Measurements from ENCODE around the gene SLC35G6.
"Not testable (repeated sequence)": the region's sequence is repeated elsewhere in the genome, so short reads cannot be mapped to it uniquely, and the experiment has no call there.

SLC35G6 gene

DNA sequence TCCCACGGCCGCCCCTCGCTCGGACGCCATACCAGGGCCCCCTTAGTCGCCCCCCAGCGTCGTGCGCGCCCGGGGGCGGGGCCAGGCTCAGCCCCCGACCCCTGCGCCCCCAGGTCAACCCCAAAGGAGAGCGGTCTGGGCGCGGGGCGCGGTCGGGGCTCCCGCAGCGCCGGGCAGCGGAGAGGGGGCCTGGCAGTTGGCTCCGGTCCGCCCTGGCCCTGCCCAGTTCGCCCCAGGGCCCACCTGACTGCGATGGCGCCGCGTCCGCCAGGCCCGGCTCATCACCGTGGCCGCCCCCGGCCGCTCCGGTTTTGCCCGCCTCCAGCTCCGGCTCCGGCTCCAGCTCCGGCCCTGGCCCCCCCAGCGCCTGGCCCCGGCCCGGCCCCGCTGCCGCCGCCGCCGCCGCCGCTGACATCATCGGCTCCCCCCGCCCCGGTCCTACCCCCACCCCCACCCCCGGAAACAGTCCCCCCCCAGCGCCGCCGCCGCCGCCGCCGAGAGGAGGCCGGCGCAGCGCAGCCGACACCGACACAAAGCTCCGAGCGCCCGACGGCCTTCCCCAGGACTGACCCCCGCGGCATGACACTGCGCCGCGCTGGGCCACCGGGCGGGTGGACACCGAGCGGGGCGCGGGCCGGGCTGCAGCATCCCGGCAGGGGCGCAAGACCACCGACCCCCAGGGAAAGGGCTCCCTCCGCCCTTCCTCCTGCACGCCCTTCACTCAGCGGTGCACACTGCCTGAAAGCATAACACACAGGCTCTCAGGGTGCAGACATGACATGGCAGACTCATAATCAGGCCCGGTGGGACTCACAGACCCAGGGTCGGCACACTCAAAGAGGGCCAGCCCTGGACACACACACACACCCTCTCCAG lies 1.8 kb upstream of the SLC35G6 start, which contains the start of gene ZBTB4:
Gene ZBTB4 (minus strand): TSS at position 419 of the 876 bp plus-strand sequence. CDS start 12,830 bp downstream, outside the sequence.
- no peak for DNase-seq (ENCODE audit: low read depth)

GRCh38 chr17:7480089-7480384 lies 1.2 kb upstream of the SLC35G6 start:
- DNase-seq (ENCODE audit: low read depth), result no peak

- not testable (repeated sequence) for DNase-seq (ENCODE audit: low read depth)
Measured at GRCh38 chr17:7481842-7482741, 846 bp downstream of the SLC35G6 start.

- not testable (repeated sequence) for DNase-seq (ENCODE audit: low read depth)
Measured at GRCh38 chr17:7482742-7483088, 1.5 kb downstream of the SLC35G6 start.

DNA sequence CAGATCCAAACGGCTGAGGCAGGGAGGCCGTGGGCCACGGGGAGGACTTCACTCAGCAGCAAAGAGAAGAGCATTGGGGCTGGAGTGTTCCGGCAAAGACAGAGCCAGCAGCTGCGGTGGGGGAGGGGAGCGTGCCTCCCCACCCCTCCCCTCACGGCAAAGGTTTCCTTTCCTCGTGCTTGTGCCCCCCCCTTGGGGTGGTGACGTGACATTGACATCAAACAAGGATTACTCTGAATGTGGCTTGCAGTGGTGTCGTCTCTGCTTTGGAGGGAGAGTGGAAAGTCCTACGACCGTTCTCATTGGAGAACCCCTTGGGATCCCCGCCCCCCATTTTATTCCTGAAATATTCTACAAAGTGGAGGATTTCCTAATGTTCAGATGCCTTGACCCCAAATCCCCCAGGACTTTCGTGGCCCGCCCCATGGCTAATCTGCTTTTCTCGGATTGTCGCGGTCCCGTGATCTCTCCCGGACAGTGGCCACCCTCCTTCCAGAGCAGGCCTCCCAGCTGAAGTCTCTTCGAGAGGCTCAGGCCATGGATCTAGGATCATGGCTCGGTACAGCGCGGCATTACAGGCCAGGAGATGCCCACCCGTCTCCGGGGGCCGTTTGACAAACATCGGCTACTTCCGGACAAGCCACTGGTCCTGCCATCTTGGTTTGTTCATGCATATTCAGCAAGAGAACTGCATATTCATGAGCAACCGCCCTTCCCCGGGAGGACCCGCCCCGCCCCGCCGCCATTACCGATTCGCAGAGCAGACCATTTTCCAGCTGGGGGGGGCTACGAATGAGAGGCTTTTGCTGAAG lies 2.2 kb downstream of the SLC35G6 start:
- peak; percentile 82 for DNase-seq (ENCODE audit: low read depth)

- DNase-seq (ENCODE audit: low read depth), result peak; percentile 87
Measured at GRCh38 chr17:7484067-7484918, 3.0 kb downstream of the SLC35G6 start, which contains the start of gene POLR2A. Gene POLR2A, plus strand, starts transcription at chr17:7484366.

DNA sequence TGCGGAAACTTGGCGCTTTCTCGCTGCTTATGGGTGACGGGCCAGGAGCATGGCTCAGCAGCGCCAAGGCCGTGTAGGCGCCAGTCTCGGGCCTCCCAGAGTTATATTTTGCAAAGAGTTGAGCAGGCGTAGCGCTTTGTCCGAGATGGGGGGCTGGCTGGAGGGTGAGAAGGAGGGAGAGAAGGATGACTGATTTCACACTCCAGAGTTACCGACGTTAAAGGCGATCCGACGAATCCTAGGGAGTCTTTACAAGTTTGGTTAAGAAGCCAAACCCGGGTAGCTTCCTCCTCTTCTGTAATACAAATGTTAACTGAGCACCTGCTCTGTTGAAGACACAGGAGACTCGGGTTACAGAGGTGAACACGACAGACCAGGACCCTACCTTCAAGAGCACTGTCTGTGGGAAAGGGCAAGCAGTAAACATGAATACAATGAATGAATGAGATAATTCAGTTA lies 3.7 kb downstream of the SLC35G6 start:
- no peak for DNase-seq (ENCODE audit: low read depth)

GRCh38 chr17:7486181-7486580 lies 4.9 kb downstream of the SLC35G6 start:
- DNase-seq (ENCODE audit: low read depth), result no peak

GRCh38 chr17:7490144-7490543 lies 8.9 kb downstream of the SLC35G6 start:
- DNase-seq (ENCODE audit: low read depth), result no peak

DNA sequence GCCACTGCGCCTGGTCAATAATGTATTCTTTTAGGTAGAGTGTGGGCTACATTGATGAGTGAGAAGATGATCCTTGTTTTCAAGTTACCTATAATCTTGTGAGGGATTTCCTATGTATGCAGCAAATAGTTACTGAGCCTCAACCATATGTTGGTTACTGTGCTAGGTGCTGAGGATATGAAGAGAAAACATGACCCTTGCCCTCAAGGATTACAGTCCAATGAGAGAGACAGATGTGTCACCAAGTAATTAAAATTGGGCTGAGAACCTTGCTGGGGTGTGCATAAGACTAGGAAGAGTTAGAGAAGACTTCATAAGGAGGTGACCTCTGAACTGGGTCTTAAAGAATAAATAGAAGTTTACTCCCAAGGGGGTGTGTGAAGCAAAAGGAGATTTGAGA lies 10.3 kb downstream of the SLC35G6 start:
- DNase-seq (ENCODE audit: low read depth), result no peak

GRCh38 chr17:7493941-7494340 lies 12.7 kb downstream of the SLC35G6 start:
- no peak for DNase-seq (ENCODE audit: low read depth)

GRCh38 chr17:7495906-7496434 lies 14.7 kb downstream of the SLC35G6 start:
- DNase-seq (ENCODE audit: low read depth), result no peak

DNA sequence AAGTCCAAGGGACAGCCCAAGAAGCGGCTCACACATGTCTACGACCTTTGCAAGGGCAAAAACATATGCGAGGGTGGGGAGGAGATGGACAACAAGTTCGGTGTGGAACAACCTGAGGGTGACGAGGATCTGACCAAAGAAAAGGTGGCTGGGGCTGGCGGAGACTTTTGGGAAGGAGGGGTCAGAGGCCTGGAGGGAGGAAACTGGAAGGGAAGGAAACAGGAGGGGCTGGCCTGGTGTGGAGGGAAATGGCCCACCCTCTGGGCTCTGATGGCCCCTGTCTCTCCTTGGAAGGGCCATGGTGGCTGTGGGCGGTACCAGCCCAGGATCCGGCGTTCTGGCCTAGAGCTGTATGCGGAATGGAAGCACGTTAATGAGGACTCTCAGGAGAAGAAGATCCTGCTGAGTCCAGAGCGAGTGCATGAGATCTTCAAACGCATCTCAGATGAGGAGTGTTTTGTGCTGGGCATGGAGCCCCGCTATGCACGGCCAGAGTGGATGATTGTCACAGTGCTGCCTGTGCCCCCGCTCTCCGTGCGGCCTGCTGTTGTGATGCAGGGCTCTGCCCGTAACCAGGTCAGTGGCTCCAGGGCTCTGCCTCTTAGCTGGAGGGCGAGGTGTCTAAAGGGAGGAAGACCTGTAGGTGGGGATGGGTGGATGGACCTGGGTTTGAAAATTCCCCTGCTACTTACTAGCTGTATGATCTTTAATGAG lies 15.4 kb downstream of the SLC35G6 start:
- DNase-seq (ENCODE audit: low read depth), result no peak

DNA sequence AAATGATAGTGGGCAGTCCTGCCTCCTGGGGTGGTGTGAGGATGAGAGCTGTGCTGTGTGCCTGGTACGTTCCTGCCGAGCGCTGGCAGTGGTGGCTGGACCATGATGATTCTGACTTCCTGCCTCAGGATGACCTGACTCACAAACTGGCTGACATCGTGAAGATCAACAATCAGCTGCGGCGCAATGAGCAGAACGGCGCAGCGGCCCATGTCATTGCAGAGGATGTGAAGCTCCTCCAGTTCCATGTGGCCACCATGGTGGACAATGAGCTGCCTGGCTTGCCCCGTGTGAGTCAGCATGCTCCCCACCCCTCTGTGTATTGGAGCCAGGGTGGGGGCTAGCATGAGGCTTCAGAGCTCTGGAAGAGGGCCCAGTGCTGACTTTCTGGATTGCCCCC lies 16.0 kb downstream of the SLC35G6 start:
- no peak for DNase-seq (ENCODE audit: low read depth)

DNA sequence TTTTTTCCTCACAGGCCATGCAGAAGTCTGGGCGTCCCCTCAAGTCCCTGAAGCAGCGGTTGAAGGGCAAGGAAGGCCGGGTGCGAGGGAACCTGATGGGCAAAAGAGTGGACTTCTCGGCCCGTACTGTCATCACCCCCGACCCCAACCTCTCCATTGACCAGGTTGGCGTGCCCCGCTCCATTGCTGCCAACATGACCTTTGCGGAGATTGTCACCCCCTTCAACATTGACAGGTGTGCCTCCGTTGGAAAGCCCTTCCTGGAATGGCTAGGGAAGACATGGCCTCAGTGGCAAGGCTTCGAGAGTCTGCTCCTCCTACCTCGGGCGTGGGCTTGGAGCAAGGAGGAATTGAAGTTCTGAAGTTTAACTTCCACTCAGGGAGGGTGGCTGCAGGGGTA lies 16.4 kb downstream of the SLC35G6 start:
- DNase-seq (ENCODE audit: low read depth), result no peak

DNA sequence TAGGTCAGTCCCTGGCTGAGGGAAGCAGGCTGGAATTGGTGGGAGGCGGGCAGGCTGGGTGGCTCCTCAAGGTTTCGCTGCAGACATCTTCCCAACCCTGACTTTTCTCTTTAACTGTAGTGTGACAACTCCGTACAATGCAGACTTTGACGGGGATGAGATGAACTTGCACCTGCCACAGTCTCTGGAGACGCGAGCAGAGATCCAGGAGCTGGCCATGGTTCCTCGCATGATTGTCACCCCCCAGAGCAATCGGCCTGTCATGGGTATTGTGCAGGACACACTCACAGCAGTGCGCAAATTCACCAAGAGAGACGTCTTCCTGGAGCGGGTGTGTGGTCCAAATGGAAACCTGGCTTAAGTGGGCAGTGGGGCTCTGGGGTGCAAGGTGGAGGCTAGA lies 17.9 kb downstream of the SLC35G6 start:
- DNase-seq (ENCODE audit: low read depth), result no peak

- no peak for DNase-seq (ENCODE audit: low read depth)
Measured at GRCh38 chr17:7501729-7502128, 20.5 kb downstream of the SLC35G6 start.

- DNase-seq (ENCODE audit: low read depth), result no peak
Measured at GRCh38 chr17:7502171-7502847, 21.1 kb downstream of the SLC35G6 start.

GRCh38 chr17:7502987-7503386 lies 21.7 kb downstream of the SLC35G6 start:
- no peak for DNase-seq (ENCODE audit: low read depth)

DNA sequence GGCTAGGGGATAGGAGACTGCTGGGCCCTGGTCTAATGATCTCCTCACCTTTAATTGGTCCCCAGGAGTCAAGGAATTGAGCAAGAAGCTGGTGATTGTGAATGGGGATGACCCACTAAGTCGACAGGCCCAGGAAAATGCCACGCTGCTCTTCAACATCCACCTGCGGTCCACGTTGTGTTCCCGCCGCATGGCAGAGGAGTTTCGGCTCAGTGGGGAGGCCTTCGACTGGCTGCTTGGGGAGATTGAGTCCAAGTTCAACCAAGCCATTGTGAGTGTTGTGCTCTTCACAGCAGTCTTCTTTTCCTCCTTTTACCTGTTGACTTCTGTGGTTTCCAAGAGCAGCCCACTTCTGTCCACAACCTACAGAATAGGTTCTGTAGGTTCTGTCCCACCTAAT lies 22.3 kb downstream of the SLC35G6 start:
- DNase-seq (ENCODE audit: low read depth), result no peak

Measured in non-pigmented ciliary epithelial cell (primary cell).